ENCODE data around the gene LGALS7B.

DNA sequence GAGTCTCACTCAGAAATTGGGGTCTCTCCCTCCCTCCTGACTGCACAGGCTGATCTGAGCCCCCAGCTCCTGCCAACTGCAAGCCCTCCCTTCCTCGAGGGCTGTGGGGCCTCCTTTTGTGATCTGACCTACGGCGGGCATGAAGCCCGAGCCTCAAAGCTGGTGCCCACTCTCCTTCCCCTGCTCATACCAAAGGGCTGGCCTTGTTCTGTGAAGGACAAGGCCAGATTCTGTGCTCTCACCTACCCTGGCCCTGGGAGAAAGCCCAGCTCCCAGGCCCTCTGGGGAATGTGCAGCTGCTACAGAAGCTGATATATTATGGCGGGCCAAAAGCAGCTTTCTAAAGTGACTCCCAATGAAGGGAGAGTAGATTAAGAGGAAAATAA is 51.6 kb downstream of the LGALS7B start:
- peak; percentile 38; the same call in 1 of the 2 replicates for TF ChIP-seq POLR2AphosphoS5 (IDR thresholded peaks at IDR 0.05; ENCODE audit: low read depth, low read length)
- peak; percentile 14 for TF ChIP-seq POLR2A (IDR thresholded peaks at IDR 0.05; ENCODE audit: low read depth, low read length)
- no peak for TF ChIP-seq TAF1 (IDR thresholded peaks at IDR 0.05; ENCODE audit: low read depth, low read length)
